H9 (cell line): ENCODE data around the gene WNT10A. TPM values are rescaled to one million over a fixed set of nuclear protein-coding genes. Genes with fewer than 3 reads are reported as not detected.

Experiments
- DNase-seq: peaks from one replicate; pipeline ENCODE4 v3.0.0-alpha.2; 2017
- H2AFZ ChIP-seq: one replicate; pipeline ENCODE4 v1.6.1; 2013; ENCODE audit warnings: mild to moderate bottlenecking, low read length, control low read depth, moderate library complexity
- H2AK5ac ChIP-seq: 2 replicates; pipeline ENCODE4 v1.6.1; 2013; ENCODE audit warnings: low read length, control low read depth, mixed read lengths; ENCODE audit not compliant: insufficient read length
- H2BK120ac ChIP-seq: one replicate; pipeline ENCODE4 v1.6.1; 2013; ENCODE audit warnings: low read depth, mild to moderate bottlenecking, low read length, control low read depth, inconsistent platforms; ENCODE audit not compliant: poor library complexity, severe bottlenecking
- H2BK12ac ChIP-seq: 2 replicates; pipeline ENCODE4 v1.6.1; 2013; ENCODE audit warnings: low read length, control low read depth, mixed read lengths, low read depth; ENCODE audit not compliant: insufficient read length
- H2BK15ac ChIP-seq: 2 replicates; pipeline ENCODE4 v1.6.1; 2013; ENCODE audit warnings: low read depth, low read length, control low read depth
- H2BK20ac ChIP-seq: one replicate; pipeline ENCODE4 v1.6.1; 2013; ENCODE audit warnings: low read depth, mild to moderate bottlenecking, low read length, control low read depth, inconsistent platforms; ENCODE audit not compliant: poor library complexity, severe bottlenecking
- H2BK5ac ChIP-seq: 2 replicates; pipeline ENCODE4 v1.6.1; 2013; ENCODE audit warnings: low read length, control low read depth, mixed read lengths; ENCODE audit not compliant: insufficient read length
- H3K14ac ChIP-seq: 2 replicates; pipeline ENCODE4 v1.6.1; 2013; ENCODE audit warnings: low read length, control low read depth; ENCODE audit not compliant: insufficient read depth
- H3K18ac ChIP-seq: 2 replicates; pipeline ENCODE4 v1.6.1; 2013; ENCODE audit warnings: low read depth, mild to moderate bottlenecking, mixed read lengths, low read length, control low read depth; ENCODE audit not compliant: insufficient read length
- H3K23ac ChIP-seq: 2 replicates; pipeline ENCODE4 v1.6.1; 2013; ENCODE audit warnings: low read length, control low read depth, mixed read lengths, low read depth; ENCODE audit not compliant: insufficient read length
- H3K23me2 ChIP-seq: 2 replicates; pipeline ENCODE4 v1.6.1; 2013; ENCODE audit warnings: low read depth, mild to moderate bottlenecking, mixed read lengths, low read length, control low read depth; ENCODE audit not compliant: insufficient read length, poor library complexity, severe bottlenecking
- H3K27ac ChIP-seq: 2 replicates; pipeline ENCODE4 v1.5.1; 2013; ENCODE audit warnings: low read length, control low read depth, mixed read lengths, low read depth; ENCODE audit not compliant: insufficient read length
- H3K27me3 ChIP-seq: 2 replicates; pipeline ENCODE4 v1.6.1; 2013; ENCODE audit warnings: low read length, control low read depth, inconsistent platforms; ENCODE audit not compliant: insufficient read depth
- H3K4ac ChIP-seq: 2 replicates; pipeline ENCODE4 v1.6.1; 2013; ENCODE audit warnings: low read depth, mild to moderate bottlenecking, control low read depth, inconsistent platforms, low read length, moderate library complexity
- H3K4me1 ChIP-seq: 2 replicates; pipeline ENCODE4 v1.6.1; 2013; ENCODE audit warnings: low read length, control low read depth, inconsistent platforms; ENCODE audit not compliant: insufficient read depth
- H3K4me2 ChIP-seq: 2 replicates; pipeline ENCODE4 v1.6.1; 2013; ENCODE audit warnings: low read length, control low read depth, mixed read lengths; ENCODE audit not compliant: insufficient read length, insufficient read depth
- H3K56ac ChIP-seq: 2 replicates; pipeline ENCODE4 v1.6.1; 2013; ENCODE audit warnings: low read depth, mild to moderate bottlenecking, mixed read lengths, low read length, control low read depth; ENCODE audit not compliant: insufficient read length
- H3K79me1 ChIP-seq: 2 replicates; pipeline ENCODE4 v1.6.1; 2013; ENCODE audit warnings: low read depth, mild to moderate bottlenecking, moderate library complexity, low read length, control low read depth, inconsistent platforms; ENCODE audit not compliant: insufficient read depth, poor library complexity, severe bottlenecking
- H3K79me2 ChIP-seq: 2 replicates; pipeline ENCODE4 v1.6.1; 2013; ENCODE audit warnings: low read length, control low read depth, inconsistent platforms; ENCODE audit not compliant: insufficient read depth
- H3K9ac ChIP-seq: 2 replicates; pipeline ENCODE4 v1.6.1; 2013; ENCODE audit warnings: low read length, control low read depth, mixed read lengths; ENCODE audit not compliant: insufficient read length; ENCODE audit errors: extremely low read depth
- H3K9me3 ChIP-seq: one replicate; pipeline ENCODE4 v1.6.1; 2013; ENCODE audit warnings: low read depth, low read length, inconsistent platforms; ENCODE audit not compliant: control insufficient read depth
- H3T11ph ChIP-seq: one replicate; pipeline ENCODE4 v1.6.1; 2013; ENCODE audit warnings: mild to moderate bottlenecking, low read length, control low read depth, inconsistent platforms
- H4K20me1 ChIP-seq: one replicate; pipeline ENCODE4 v1.6.1; 2013; ENCODE audit not compliant: control insufficient read depth, insufficient read length, insufficient read depth
- H4K5ac ChIP-seq: 2 replicates; pipeline ENCODE4 v1.6.1; 2013; ENCODE audit warnings: low read depth, mild to moderate bottlenecking, mixed read lengths, low read length, control low read depth; ENCODE audit not compliant: insufficient read length
- H4K8ac ChIP-seq: replicated peaks from 2 replicates; pipeline ENCODE4 v1.6.1; 2013; ENCODE audit warnings: low read length, control low read depth, mixed read lengths, low read depth; ENCODE audit not compliant: insufficient read length
- H4K91ac ChIP-seq: 2 replicates; pipeline ENCODE4 v1.6.1; 2013; ENCODE audit warnings: low read depth, mild to moderate bottlenecking, moderate library complexity, mixed read lengths, low read length, control low read depth; ENCODE audit not compliant: insufficient read length
- H3K27ac Mint-ChIP-seq, 3 experiments: 2 replicates in 2 of 3; 3 replicates in 1 of 3; pipeline ENCODE4 v1.8.0; 2020 to 2021; ENCODE audit warnings: mixed read lengths in 3 of 3, mild to moderate bottlenecking in 1 of 3, moderate library complexity in 1 of 3
- H3K27me3 Mint-ChIP-seq: 2 replicates; pipeline ENCODE4 v1.8.0; 2021; ENCODE audit warnings: low read depth, mild to moderate bottlenecking, moderate library complexity, mixed read lengths
- H3K36me3 Mint-ChIP-seq, 3 experiments: 2 replicates in 2 of 3; 3 replicates in 1 of 3; pipeline ENCODE4 v1.8.0; 2020 to 2021; ENCODE audit warnings: low read depth in 3 of 3, mixed read lengths in 3 of 3; ENCODE audit not compliant: insufficient read depth in 1 of 3
- H3K4me1 Mint-ChIP-seq, 2 experiments: 2 replicates each; pipeline ENCODE4 v1.8.0; 2020; ENCODE audit warnings: mixed read lengths in 2 of 2
- H3K4me3 Mint-ChIP-seq, 2 experiments: 2 replicates in 1 of 2; 3 replicates in 1 of 2; pipeline ENCODE4 v1.8.0; 2020 to 2021; ENCODE audit warnings: mild to moderate bottlenecking in 2 of 2, mixed read lengths in 2 of 2, moderate library complexity in 1 of 2
- H3K9me3 Mint-ChIP-seq, 2 experiments: 2 replicates in 1 of 2; 3 replicates in 1 of 2; pipeline ENCODE4 v1.8.0; 2020; ENCODE audit warnings: mild to moderate bottlenecking in 2 of 2, mixed read lengths in 2 of 2, moderate library complexity in 1 of 2
- WGBS: extraction: QIAGEN DNeasy Blood & Tissue Kit; methylation state at CpG from one replicate; pipeline ENCODE4 v1.1.7; 2013; ENCODE audit warnings: missing lambda C conversion rate, low lambda C conversion rate, mixed read lengths; ENCODE audit not compliant: insufficient read length; ENCODE audit errors: extremely low coverage; 5-methylcytosine and 5-hydroxymethylcytosine counted together
- total RNA-seq: library from RNA; stranded (reverse); gene quantifications from 2 replicates; pipeline ENCODE4 v1.2.1, GENCODE V29; 2021
- TF ChIP-seq, protein P1 (sequence below): fragments of 200-600 bp; sonication (generic); conservative IDR thresholded peaks from 3 replicates; pipeline ENCODE4 v1.8.0; 2021; ENCODE audit warnings: antibody characterized with exemption, mild to moderate bottlenecking

Gene WNT10A
- total RNA-seq, 1 experiment from 2014 or later: not detected

DNA sequence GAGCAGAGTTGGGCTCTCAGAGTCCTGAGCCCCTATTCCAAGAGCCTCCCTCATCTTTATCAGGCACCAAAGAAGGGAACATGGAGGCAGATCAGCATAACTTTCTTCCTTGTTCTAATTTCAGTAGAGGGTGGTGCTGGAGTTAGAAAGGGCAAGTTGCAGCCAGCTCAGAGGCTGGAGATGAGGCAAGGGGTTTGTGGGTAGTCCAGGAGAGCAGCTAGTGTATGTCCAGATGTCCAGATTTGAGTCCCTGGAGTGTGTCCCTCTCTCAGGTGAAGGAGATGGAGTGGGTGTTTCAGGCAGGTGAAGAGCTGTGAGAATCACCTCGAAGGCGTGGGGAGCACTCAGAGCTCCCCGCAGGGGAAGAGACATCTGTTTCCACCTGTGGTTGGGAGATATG is 48.6 kb upstream of the WNT10A start:
- H3K4me3 Mint-ChIP-seq: no peak overlapping the region
- Histone ChIP-seq H3K4me2 (no peak overlapping the region), H3K27ac (no peak overlapping the region), H3K14ac (no peak overlapping the region), H3K27me3 (no peaks in the 10 kb centered on the region), H3K9me3 (no peaks in the 10 kb centered on the region), H3K23ac (no peak overlapping the region), H3K4ac (no peak overlapping the region), H2BK12ac (no peak overlapping the region), H2AFZ (no peak overlapping the region), H2BK15ac (no peak overlapping the region), H3K23me2 (no peaks in the 10 kb centered on the region), H2BK20ac (no peak overlapping the region), H4K91ac (no peak overlapping the region), H3K18ac (no peak overlapping the region), H3T11ph (no peak overlapping the region), H2BK120ac (no peak overlapping the region), H3K9ac (no peak overlapping the region), H2BK5ac (no peak overlapping the region), H3K79me1 (no peaks in the 10 kb centered on the region), H4K8ac (no peak overlapping the region), H3K4me1 (no peaks in the 10 kb centered on the region), H2AK5ac (no peak overlapping the region), H4K20me1 (no peaks in the 10 kb centered on the region), H4K5ac (no peak overlapping the region), H3K79me2 (no peaks in the 10 kb centered on the region), H3K56ac (no peak overlapping the region)
- WGBS: no CpG with 5 or more reads among the region's 3 CpGs
- peaks cover 3 to 7% of the 10 kb centered on the region in 2 experiments; a peak in 1 of 4 replicates for H3K4me1 Mint-ChIP-seq
- no peaks in the 10 kb centered on the region for H3K36me3 Mint-ChIP-seq
- peaks cover 25% of the 10 kb centered on the region for H3K27me3 Mint-ChIP-seq
- no peaks in the 10 kb centered on the region for H3K9me3 Mint-ChIP-seq
- TF ChIP-seq, protein P1, sequence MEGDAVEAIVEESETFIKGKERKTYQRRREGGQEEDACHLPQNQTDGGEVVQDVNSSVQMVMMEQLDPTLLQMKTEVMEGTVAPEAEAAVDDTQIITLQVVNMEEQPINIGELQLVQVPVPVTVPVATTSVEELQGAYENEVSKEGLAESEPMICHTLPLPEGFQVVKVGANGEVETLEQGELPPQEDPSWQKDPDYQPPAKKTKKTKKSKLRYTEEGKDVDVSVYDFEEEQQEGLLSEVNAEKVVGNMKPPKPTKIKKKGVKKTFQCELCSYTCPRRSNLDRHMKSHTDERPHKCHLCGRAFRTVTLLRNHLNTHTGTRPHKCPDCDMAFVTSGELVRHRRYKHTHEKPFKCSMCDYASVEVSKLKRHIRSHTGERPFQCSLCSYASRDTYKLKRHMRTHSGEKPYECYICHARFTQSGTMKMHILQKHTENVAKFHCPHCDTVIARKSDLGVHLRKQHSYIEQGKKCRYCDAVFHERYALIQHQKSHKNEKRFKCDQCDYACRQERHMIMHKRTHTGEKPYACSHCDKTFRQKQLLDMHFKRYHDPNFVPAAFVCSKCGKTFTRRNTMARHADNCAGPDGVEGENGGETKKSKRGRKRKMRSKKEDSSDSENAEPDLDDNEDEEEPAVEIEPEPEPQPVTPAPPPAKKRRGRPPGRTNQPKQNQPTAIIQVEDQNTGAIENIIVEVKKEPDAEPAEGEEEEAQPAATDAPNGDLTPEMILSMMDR: no peak
- no peak for DNase-seq
- H3K27ac Mint-ChIP-seq: no peak overlapping the region; a peak in 1 of 7 replicates
